Measurements from ENCODE around the gene MEA1. TPM values are rescaled to one million over a fixed set of nuclear protein-coding genes. Genes with fewer than 3 reads are reported as not detected.

MEA1 gene
- total and polyA plus RNA-seq, 2 donors (not counting 1 experiment from before 2014, with no cell fraction given), result 60.9 to 81.0 TPM

DNA sequence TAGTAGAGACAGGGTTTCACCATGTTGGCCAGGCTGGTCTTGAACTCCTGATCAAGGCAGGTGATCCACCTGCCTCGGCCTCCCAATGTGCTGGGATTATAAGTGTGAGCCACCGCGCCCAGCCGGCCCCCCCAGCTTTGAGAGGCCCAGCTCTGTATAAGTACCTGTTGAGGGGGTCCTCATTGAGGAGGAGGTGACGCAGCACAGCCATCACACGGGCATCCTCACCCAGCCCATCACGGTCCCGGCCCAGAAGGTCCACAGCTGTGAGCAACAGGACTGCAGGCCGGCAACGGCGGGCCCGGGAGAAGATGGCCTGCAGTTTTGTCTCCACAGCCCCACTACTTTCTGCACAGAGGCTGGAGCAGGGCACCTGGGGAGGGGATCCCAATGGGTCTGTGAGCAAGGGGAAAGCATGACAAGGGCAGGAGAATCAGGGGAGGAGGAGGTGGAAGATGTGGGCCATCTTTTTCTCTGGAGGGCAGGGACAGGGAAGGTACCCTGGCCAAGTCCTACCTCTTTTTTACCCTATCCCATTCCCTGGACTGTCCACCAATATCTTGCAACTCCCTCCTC, 45.5 kb downstream of the MEA1 start:
- H3K4me3 ChIP-seq (replicated peaks in 1 of 4; ENCODE audit: control extremely low read depth in 1 of 4, insufficient read depth in 1 of 4, low read depth in 3 of 4, low read length in 4 of 4), result no peak overlapping the region
- H3K9me3 ChIP-seq (ENCODE audit: control insufficient read depth, insufficient read depth, low read depth, low read length), result no peaks in the 10 kb centered on the region
- no peaks in the 10 kb centered on the region for H3K4me1 ChIP-seq (ENCODE audit: control insufficient read depth, extremely low read depth, insufficient read depth, low read length)
- H4K20me1 ChIP-seq (ENCODE audit: control insufficient read depth, extremely low read depth, insufficient read depth, low read length), result no peaks in the 10 kb centered on the region
- no peak overlapping the region for H3K9ac ChIP-seq (ENCODE audit: insufficient read depth, low read length)
- no peaks in the 10 kb centered on the region for H3K27me3 ChIP-seq (ENCODE audit: control insufficient read depth, insufficient read depth, low read length)
- TF ChIP-seq, protein P1, sequence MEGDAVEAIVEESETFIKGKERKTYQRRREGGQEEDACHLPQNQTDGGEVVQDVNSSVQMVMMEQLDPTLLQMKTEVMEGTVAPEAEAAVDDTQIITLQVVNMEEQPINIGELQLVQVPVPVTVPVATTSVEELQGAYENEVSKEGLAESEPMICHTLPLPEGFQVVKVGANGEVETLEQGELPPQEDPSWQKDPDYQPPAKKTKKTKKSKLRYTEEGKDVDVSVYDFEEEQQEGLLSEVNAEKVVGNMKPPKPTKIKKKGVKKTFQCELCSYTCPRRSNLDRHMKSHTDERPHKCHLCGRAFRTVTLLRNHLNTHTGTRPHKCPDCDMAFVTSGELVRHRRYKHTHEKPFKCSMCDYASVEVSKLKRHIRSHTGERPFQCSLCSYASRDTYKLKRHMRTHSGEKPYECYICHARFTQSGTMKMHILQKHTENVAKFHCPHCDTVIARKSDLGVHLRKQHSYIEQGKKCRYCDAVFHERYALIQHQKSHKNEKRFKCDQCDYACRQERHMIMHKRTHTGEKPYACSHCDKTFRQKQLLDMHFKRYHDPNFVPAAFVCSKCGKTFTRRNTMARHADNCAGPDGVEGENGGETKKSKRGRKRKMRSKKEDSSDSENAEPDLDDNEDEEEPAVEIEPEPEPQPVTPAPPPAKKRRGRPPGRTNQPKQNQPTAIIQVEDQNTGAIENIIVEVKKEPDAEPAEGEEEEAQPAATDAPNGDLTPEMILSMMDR (conservative IDR thresholded peaks at IDR 0.05 in 1 of 2, IDR thresholded peaks at IDR 0.05 in 1 of 2; ENCODE audit: low read depth in 1 of 2, low read length in 2 of 2), result no peak
- TF ChIP-seq EZH2 (IDR thresholded peaks at IDR 0.05; ENCODE audit: low read length, missing control alignments), result no peak
- no peak overlapping the region for H3K27ac ChIP-seq (ENCODE audit: insufficient read depth, low read length)
- H2AFZ ChIP-seq (ENCODE audit: low read length), result no peak overlapping the region
- DNase-seq (ENCODE audit: low read depth in 2 of 2), result no peak
- H3K36me3 ChIP-seq (ENCODE audit: control insufficient read depth, insufficient read depth, low read length), result peaks cover 9% of the 10 kb centered on the region
- H3K4me2 ChIP-seq (ENCODE audit: extremely low read depth, insufficient read depth, low read length), result no peak overlapping the region
- no peaks in the 10 kb centered on the region for H3K79me2 ChIP-seq (ENCODE audit: control insufficient read depth, insufficient read depth, low read length)

DNA sequence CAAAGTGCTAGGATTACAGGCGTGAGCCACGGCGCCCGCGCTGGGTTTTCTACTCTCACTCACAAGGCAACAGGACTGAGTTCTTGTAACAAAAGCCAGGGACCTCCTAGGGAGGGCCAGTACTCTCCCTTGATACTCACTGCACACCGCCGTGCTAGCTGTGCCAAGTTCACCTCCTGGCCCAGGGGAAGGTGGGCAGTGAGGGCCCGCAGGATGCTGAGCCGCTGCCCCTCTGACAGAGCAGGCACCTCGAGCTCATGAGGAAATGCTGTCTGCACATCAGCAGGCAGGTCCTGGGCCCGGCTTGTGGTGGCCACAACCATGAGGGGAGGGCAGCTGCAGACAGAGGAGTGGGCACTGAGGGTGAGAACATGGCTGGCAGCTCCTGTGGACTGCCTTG, 46.5 kb downstream of the MEA1 start:
- H3K4me2 ChIP-seq (ENCODE audit: extremely low read depth, insufficient read depth, low read length), result no peak overlapping the region

DNA sequence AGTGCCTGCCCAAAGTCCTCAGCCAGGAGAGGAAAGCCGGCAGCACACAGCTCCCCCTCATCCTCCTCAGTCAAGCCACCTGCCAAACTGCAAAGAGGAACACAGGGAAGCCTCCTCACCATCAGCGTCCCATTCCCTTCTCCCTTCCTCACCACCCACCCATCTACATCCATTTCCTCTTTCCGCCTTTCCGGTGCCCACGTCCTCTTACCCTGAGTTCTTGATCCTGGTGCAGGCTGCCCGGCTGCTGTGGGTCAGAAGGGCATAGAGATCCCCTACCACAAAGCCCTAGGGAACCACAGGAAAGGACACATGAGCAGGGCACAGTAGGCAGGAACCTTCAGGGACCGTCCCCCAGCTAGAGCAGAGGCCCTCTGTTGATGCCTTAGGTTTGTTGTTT, 47.2 kb downstream of the MEA1 start:
- no peak overlapping the region for H3K27ac ChIP-seq (ENCODE audit: insufficient read depth, low read length)
- no peak for DNase-seq (ENCODE audit: low read depth in 2 of 2)
- no peak overlapping the region for H3K9ac ChIP-seq (ENCODE audit: insufficient read depth, low read length)
- H3K4me1 ChIP-seq (ENCODE audit: control insufficient read depth, extremely low read depth, insufficient read depth, low read length), result no peaks in the 10 kb centered on the region
- H3K9me3 ChIP-seq (ENCODE audit: control insufficient read depth, insufficient read depth, low read depth, low read length), result no peaks in the 10 kb centered on the region
- no peaks in the 10 kb centered on the region for H3K79me2 ChIP-seq (ENCODE audit: control insufficient read depth, insufficient read depth, low read length)
- no peak overlapping the region for H3K4me2 ChIP-seq (ENCODE audit: extremely low read depth, insufficient read depth, low read length)
- no peaks in the 10 kb centered on the region for H4K20me1 ChIP-seq (ENCODE audit: control insufficient read depth, extremely low read depth, insufficient read depth, low read length)
- H2AFZ ChIP-seq (ENCODE audit: low read length), result no peak overlapping the region
- peaks cover 9% of the 10 kb centered on the region for H3K36me3 ChIP-seq (ENCODE audit: control insufficient read depth, insufficient read depth, low read length)
- TF ChIP-seq EZH2 (IDR thresholded peaks at IDR 0.05; ENCODE audit: low read length, missing control alignments), result no peak
- TF ChIP-seq, protein P1 (conservative IDR thresholded peaks at IDR 0.05 in 1 of 2, IDR thresholded peaks at IDR 0.05 in 1 of 2; ENCODE audit: low read depth in 1 of 2, low read length in 2 of 2), result no peak
- H3K27me3 ChIP-seq (ENCODE audit: control insufficient read depth, insufficient read depth, low read length), result no peaks in the 10 kb centered on the region
- H3K4me3 ChIP-seq (replicated peaks in 1 of 4; ENCODE audit: control extremely low read depth in 1 of 4, insufficient read depth in 1 of 4, low read depth in 3 of 4, low read length in 4 of 4), result no peak overlapping the region

More for the DNA sequence above, 46.5 kb downstream of the MEA1 start:
- no peak overlapping the region for H2AFZ ChIP-seq (ENCODE audit: low read length)
- H3K9ac ChIP-seq (ENCODE audit: insufficient read depth, low read length), result no peak overlapping the region
- no peaks in the 10 kb centered on the region for H3K27me3 ChIP-seq (ENCODE audit: control insufficient read depth, insufficient read depth, low read length)
- no peak overlapping the region for H3K4me3 ChIP-seq (replicated peaks in 1 of 4; ENCODE audit: control extremely low read depth in 1 of 4, insufficient read depth in 1 of 4, low read depth in 3 of 4, low read length in 4 of 4)
- H3K27ac ChIP-seq (ENCODE audit: insufficient read depth, low read length), result no peak overlapping the region
- H3K9me3 ChIP-seq (ENCODE audit: control insufficient read depth, insufficient read depth, low read depth, low read length), result no peaks in the 10 kb centered on the region
- H3K4me1 ChIP-seq (ENCODE audit: control insufficient read depth, extremely low read depth, insufficient read depth, low read length), result no peaks in the 10 kb centered on the region
- DNase-seq (ENCODE audit: low read depth in 2 of 2), result no peak
- H3K79me2 ChIP-seq (ENCODE audit: control insufficient read depth, insufficient read depth, low read length), result no peaks in the 10 kb centered on the region
- no peaks in the 10 kb centered on the region for H4K20me1 ChIP-seq (ENCODE audit: control insufficient read depth, extremely low read depth, insufficient read depth, low read length)
- no peak for TF ChIP-seq EZH2 (IDR thresholded peaks at IDR 0.05; ENCODE audit: low read length, missing control alignments)
- TF ChIP-seq, protein P1 (conservative IDR thresholded peaks at IDR 0.05 in 1 of 2, IDR thresholded peaks at IDR 0.05 in 1 of 2; ENCODE audit: low read depth in 1 of 2, low read length in 2 of 2), result no peak
- H3K36me3 ChIP-seq (ENCODE audit: control insufficient read depth, insufficient read depth, low read length), result peaks cover 9% of the 10 kb centered on the region
